IMR-90 (cell line): ENCODE measurements around the gene ITPR2. TPM values are rescaled to one million over a fixed set of nuclear protein-coding genes. Genes with fewer than 3 reads are reported as not detected.

Source experiments
- ATAC-seq: fragments of 200-7000 bp; cut with Tn5 transposase; 2 replicates; pipeline ENCODE4 v1.9.1; 2020; ENCODE audit warnings: low read depth, mild to moderate bottlenecking, moderate library complexity
- BruUV-seq: library from RNA; stranded (reverse); fragments of 400-500 nt; replicated peaks from 2 replicates; lab custom pipeline; 2021; lab: Mats Ljungman, UMichigan
- CTCF ChIA-PET: fragments of 300-600 bp; formaldehyde crosslinking; extraction: SDS; loops from one replicate; lab custom pipeline; 2021; ENCODE audit warnings: antibody characterized with exemption; lab: Yijun Ruan, JAX
- POLR2A ChIA-PET: fragments of 300-600 bp; sonication (Branson Sonifier 250); formaldehyde crosslinking; loops from one replicate; lab custom pipeline; 2022; ENCODE audit warnings: antibody characterized with exemption; ENCODE audit not compliant: unreplicated experiment; lab: Charles Lee
- DNase-seq: peaks from one replicate; pipeline ENCODE4 v3.0.0; 2013
- H2AFZ ChIP-seq: replicated peaks from 2 replicates; pipeline ENCODE3; 2013; ENCODE audit warnings: low read length, mild to moderate bottlenecking; ENCODE audit not compliant: poor library complexity
- H2AK5ac ChIP-seq: 2 replicates; pipeline ENCODE4 v1.6.1; 2013; ENCODE audit warnings: low read depth, low read length, inconsistent platforms
- H2AK9ac ChIP-seq: replicated peaks from 2 replicates; pipeline ENCODE3; 2013; ENCODE audit warnings: mild to moderate bottlenecking, low read depth, low read length, moderate library complexity; ENCODE audit not compliant: poor library complexity
- H2BK120ac ChIP-seq: 2 replicates; pipeline ENCODE4 v1.6.1; 2013; ENCODE audit warnings: low read depth, low read length, inconsistent platforms
- H2BK15ac ChIP-seq: 3 replicates; pipeline ENCODE4 v1.6.1; 2013; ENCODE audit warnings: low read depth, low read length, inconsistent platforms
- H2BK20ac ChIP-seq: 2 replicates; pipeline ENCODE4 v1.6.1; 2013; ENCODE audit warnings: low read depth, mild to moderate bottlenecking, inconsistent platforms, low read length, moderate library complexity
- H2BK5ac ChIP-seq: 2 replicates; pipeline ENCODE4 v1.6.1; 2013; ENCODE audit warnings: mild to moderate bottlenecking, low read depth, low read length, inconsistent platforms; ENCODE audit not compliant: poor library complexity, severe bottlenecking
- H3K14ac ChIP-seq: replicated peaks from 2 replicates; pipeline ENCODE4 v1.6.1; 2013; ENCODE audit warnings: low read depth, low read length, inconsistent platforms
- H3K18ac ChIP-seq: 2 replicates; pipeline ENCODE4 v1.6.1; 2013; ENCODE audit warnings: low read depth, low read length, control low read depth
- H3K23ac ChIP-seq: 2 replicates; pipeline ENCODE4 v1.6.1; 2013; ENCODE audit warnings: low read depth, low read length, inconsistent platforms
- H3K27ac ChIP-seq: 2 replicates; pipeline ENCODE4 v1.5.1; 2013; ENCODE audit warnings: mild to moderate bottlenecking, control low read depth, low read length; ENCODE audit not compliant: insufficient read depth
- H3K27me3 ChIP-seq: 2 replicates; pipeline ENCODE4 v1.6.1; 2013; ENCODE audit warnings: low read length; ENCODE audit not compliant: control insufficient read depth, insufficient read depth
- H3K36me3 ChIP-seq: 2 replicates; pipeline ENCODE4 v1.6.1; 2013; ENCODE audit warnings: low read length, mixed read lengths; ENCODE audit not compliant: control insufficient read depth, insufficient read depth
- H3K4ac ChIP-seq: 2 replicates; pipeline ENCODE4 v1.6.1; 2013; ENCODE audit warnings: low read depth, low read length, inconsistent platforms
- H3K4me1 ChIP-seq: 2 replicates; pipeline ENCODE4 v1.6.1; 2013; ENCODE audit warnings: low read length, mixed read lengths; ENCODE audit not compliant: control insufficient read depth, insufficient read depth
- H3K4me2 ChIP-seq: 2 replicates; pipeline ENCODE4 v1.6.1; 2013; ENCODE audit warnings: low read depth, mild to moderate bottlenecking, control low read depth, low read length, moderate library complexity
- H3K4me3 ChIP-seq: 2 replicates; pipeline ENCODE4 v1.5.1; 2013; ENCODE audit warnings: low read depth, mild to moderate bottlenecking, control low read depth, low read length, moderate library complexity; ENCODE audit not compliant: insufficient read depth
- H3K56ac ChIP-seq: 2 replicates; pipeline ENCODE4 v1.6.1; 2013; ENCODE audit warnings: low read length, inconsistent platforms; ENCODE audit not compliant: insufficient read depth; ENCODE audit errors: extremely low read depth
- H3K79me1 ChIP-seq, 2 experiments: 2 replicates each; pipeline ENCODE4 v1.6.1; 2013; ENCODE audit warnings: low read length in 2 of 2, inconsistent platforms in 1 of 2, low read depth in 1 of 2
- H3K9ac ChIP-seq: 2 replicates; pipeline ENCODE4 v1.6.1; 2013; ENCODE audit warnings: low read depth, low read length, control low read depth
- H3K9me1 ChIP-seq: 2 replicates; pipeline ENCODE4 v1.6.1; 2013; ENCODE audit warnings: low read length, inconsistent platforms; ENCODE audit not compliant: insufficient read depth
- H3K9me3 ChIP-seq: 2 replicates; pipeline ENCODE4 v1.6.1; 2013; ENCODE audit warnings: low read length; ENCODE audit not compliant: control insufficient read depth, insufficient read depth
- H4K20me1 ChIP-seq: 2 replicates; pipeline ENCODE4 v1.6.1; 2013; ENCODE audit warnings: low read length, inconsistent platforms; ENCODE audit not compliant: insufficient read depth
- H4K5ac ChIP-seq: 2 replicates; pipeline ENCODE4 v1.6.1; 2013; ENCODE audit warnings: mild to moderate bottlenecking, low read depth, low read length, control low read depth
- H4K8ac ChIP-seq, 2 experiments: 2 replicates each; pipeline ENCODE4 v1.6.1; 2013; ENCODE audit warnings: low read depth in 2 of 2, low read length in 2 of 2, control low read depth in 1 of 2, inconsistent platforms in 1 of 2
- H4K91ac ChIP-seq: 2 replicates; pipeline ENCODE4 v1.6.1; 2013; ENCODE audit warnings: low read depth, low read length, inconsistent platforms; ENCODE audit not compliant: insufficient read depth
- CEBPB ChIP-seq: IDR thresholded peaks from 2 replicates; pipeline ENCODE4 v1.6.1; 2012; ENCODE audit warnings: low read depth, low read length, improper control_type of control experiment
- CHD1 ChIP-seq: IDR thresholded peaks from 2 replicates; pipeline ENCODE4 v1.6.1; 2012; ENCODE audit warnings: low read depth, low read length, improper control_type of control experiment
- CTCF ChIP-seq: conservative IDR thresholded peaks from 2 replicates; pipeline ENCODE4 v1.5.1; 2012; ENCODE audit warnings: mild to moderate bottlenecking, low read depth, low read length, improper control_type of control experiment
- ELK1 ChIP-seq: fragments of 150-350 bp; IDR thresholded peaks from 2 replicates; pipeline ENCODE4 v1.6.1; 2016; ENCODE audit warnings: low read depth, mild to moderate bottlenecking, low read length, moderate library complexity, borderline replicate concordance
- MAZ ChIP-seq: IDR thresholded peaks from 2 replicates; pipeline ENCODE4 v1.6.1; 2012; ENCODE audit warnings: low read depth, mild to moderate bottlenecking, low read length, improper control_type of control experiment, moderate library complexity, borderline replicate concordance
- POLR2A ChIP-seq: IDR thresholded peaks from 2 replicates; pipeline ENCODE4 v1.6.1; 2012; ENCODE audit warnings: mild to moderate bottlenecking, low read depth, low read length
- RFX5 ChIP-seq: IDR thresholded peaks from 2 replicates; pipeline ENCODE4 v1.8.0; 2012; ENCODE audit warnings: low read depth, mild to moderate bottlenecking, low read length, moderate library complexity
- SMC3 ChIP-seq: fragments of 150-350 bp; IDR thresholded peaks from 2 replicates; pipeline ENCODE4 v1.6.1; 2016; ENCODE audit warnings: low read depth, mild to moderate bottlenecking, antibody characterized with exemption, low read length, moderate library complexity
- USF2 ChIP-seq: fragments of 150-350 bp; IDR thresholded peaks from 2 replicates; pipeline ENCODE4 v1.6.1; 2017; ENCODE audit warnings: mild to moderate bottlenecking, antibody characterized with exemption, low read length, low read depth
- WGBS, 2 experiments: methylation state at CpG; one replicate each; pipeline versions ENCODE4 v1.1.5 to v1.1.7; 2013; ENCODE audit warnings: missing lambda C conversion rate in 2 of 2; ENCODE audit not compliant: insufficient read length in 1 of 2; ENCODE audit errors: extremely low coverage in 2 of 2; 5-methylcytosine and 5-hydroxymethylcytosine counted together
- dilution Hi-C: fragments of 300-500 bp; cut with HindIII; formaldehyde crosslinking; loops from one replicate; pipeline ENCODE4 v1.14.3; 2018; ENCODE audit warnings: low sequenced_read_pairs; ENCODE audit not compliant: unreplicated experiment
- in situ Hi-C: fragments of 300-500 bp; cut with MboI; formaldehyde crosslinking; loops from 3 replicates; pipeline ENCODE4 v1.14.3; 2019; ENCODE audit warnings: low sequenced_read_pairs, inconsistent platforms, mixed read lengths
- intact Hi-C: fragments of 100-400 bp; cut with micrococcal nuclease; formaldehyde crosslinking; loops from 2 replicates; pipeline ENCODE4 v1.10.0; 2022
- polyA plus RNA-seq, 3 experiments: library from polyadenylated mRNA; depleted of rRNA; stranded (reverse); fragments of >200 nt; gene quantifications; 2 replicates each; pipeline ENCODE4 v1.2.3, GENCODE V29; 2012; ENCODE audit warnings: low replicate concordance in 1 of 3
- total RNA-seq: library from RNA; depleted of rRNA; stranded (reverse); fragments of >200 nt; gene quantifications from 2 replicates; pipeline ENCODE4 v1.2.3, GENCODE V29; 2012

The ITPR2 gene
- total and polyA plus RNA-seq, 2 of the 4 experiments (the other 2 are of a cell fraction), result 1.2 to 9.0 TPM

- intact Hi-C loops, result no loop called here
- Histone ChIP-seq H2AK9ac (no peak overlapping the region), H2BK120ac (no peak overlapping the region), H3K4me3 (no peak overlapping the region), H3K27me3 (no peaks in the 10 kb centered on the region), H3K4me1 (no peaks in the 10 kb centered on the region), H3K9ac (no peak overlapping the region), H3K18ac (no peak overlapping the region), H3K36me3 (no peaks in the 10 kb centered on the region), H4K91ac (no peak overlapping the region), H2AFZ (no peak overlapping the region), H3K14ac (no peak overlapping the region), H4K5ac (no peak overlapping the region), H2BK15ac (no peak overlapping the region), H3K56ac (no peak overlapping the region), H3K23ac (no peak overlapping the region), H3K9me3 (no peaks in the 10 kb centered on the region), H4K20me1 (no peaks in the 10 kb centered on the region), H3K27ac (no peak overlapping the region), H4K8ac (no peak overlapping the region), H2BK20ac (no peak overlapping the region), H3K79me1 (no peaks in the 10 kb centered on the region), H3K4ac (no peak overlapping the region), H2AK5ac (no peak overlapping the region), H2BK5ac (no peak overlapping the region), H3K4me2 (no peak overlapping the region), H3K9me1 (no peaks in the 10 kb centered on the region)
- TF ChIP-seq POLR2A, result no peak
- TF ChIP-seq CTCF, result no peak
- TF ChIP-seq SMC3, result no peak
- TF ChIP-seq RFX5, result no peak
- TF ChIP-seq MAZ, result no peak
- no peak for TF ChIP-seq CHD1
- no peak for TF ChIP-seq CEBPB
- TF ChIP-seq USF2, result no peak
- no peak for TF ChIP-seq ELK1
- DNase-seq (no peak), ATAC-seq (no peak)
- in situ Hi-C loops, result no loop called here
- no TSS peak for BruUV-seq
- dilution Hi-C loops, result no loop called here
- 35% methylated on average over 2 of the region's 4 CpGs; no CpG with 5 or more reads in 1 of the 2 experiments for WGBS, 2 experiments
- CTCF ChIA-PET, result interaction anchor here (1.4 kb wide), 1 partner anchor 11 kb away, joined by 4 read pairs; no protein-coding TSS in a partner anchor
- POLR2A ChIA-PET, result no interaction called here
These were observed 297.2 kb downstream of the ITPR2 start for GRCh38 chr12:26535826-26536225.
